AG04450 (cell line): ENCODE data around the gene B3GLCT. TPM values are rescaled to one million over a fixed set of nuclear protein-coding genes. Genes with fewer than 3 reads are reported as not detected.
"Not testable (repeated sequence)": the region's sequence is repeated elsewhere in the genome, so short reads cannot be mapped to it uniquely, and the experiment has no call there.

ENCODE experiments used
- CTCF ChIA-PET: fragments of 300-600, 350-600 bp; formaldehyde crosslinking; extraction: SDS; loops from one replicate; lab custom pipeline; 2022; ENCODE audit warnings: antibody characterized with exemption, inconsistent platforms; lab: Charles Lee
- POLR2A ChIA-PET: fragments of 350-600 bp; formaldehyde crosslinking; extraction: SDS; loops from one replicate; lab custom pipeline; 2021; ENCODE audit warnings: antibody characterized with exemption, inconsistent platforms; lab: Yijun Ruan, JAX
- DNase-seq: peaks from one replicate; pipeline ENCODE4 v3.0.0-alpha.2; 2011; ENCODE audit warnings: low read depth, low spot score
- H3K27ac ChIP-seq: one replicate; pipeline ENCODE4 v1.5.1; 2012; ENCODE audit warnings: low read depth, low read length, control low read depth
- H3K27me3 ChIP-seq: one replicate; pipeline ENCODE4 v1.6.0; 2012; ENCODE audit warnings: low read length; ENCODE audit not compliant: control insufficient read depth, insufficient read depth
- H3K4me3 ChIP-seq: 2 replicates; pipeline ENCODE4 v1.5.1; 2011; ENCODE audit warnings: mild to moderate bottlenecking, low read depth, low read length, control low read depth
- H3K9me3 ChIP-seq: 2 replicates; pipeline ENCODE4 v1.5.1; 2012; ENCODE audit warnings: low read length; ENCODE audit not compliant: control insufficient read depth, insufficient read depth
- CTCF ChIP-seq: IDR thresholded peaks from 2 replicates; pipeline ENCODE4 v1.5.1; 2011; ENCODE audit warnings: low read depth, low read length, control low read depth, inconsistent platforms
- polyA plus RNA-seq: library from polyadenylated mRNA; depleted of rRNA; stranded (reverse); fragments of >200 nt; gene quantifications from 2 replicates; pipeline ENCODE4 v1.2.3, GENCODE V29; 2011

Gene B3GLCT
- polyA plus RNA-seq, 1 experiment, result 2.3 TPM

GRCh38 chr13:31334994-31335557 lies 135.3 kb downstream of the B3GLCT start:
- ChIA-PET POLR2A (no interaction called here), CTCF (no interaction called here)
- Histone ChIP-seq H3K9me3 (peaks cover 6% of the 10 kb centered on the region; the same call in 1 of the 2 replicates), H3K27me3 (no peaks in the 10 kb centered on the region), H3K27ac (no peak overlapping the region), H3K4me3 (no peak overlapping the region)
- no peak for DNase-seq
- no peak for TF ChIP-seq CTCF

GRCh38 chr13:31339616-31340015 lies 139.8 kb downstream of the B3GLCT start:
- H3K27ac ChIP-seq, H3K4me3 ChIP-seq, POLR2A ChIA-PET, DNase-seq, CTCF ChIA-PET, H3K9me3 ChIP-seq, H3K27me3 ChIP-seq: not testable (repeated sequence)

- CTCF ChIA-PET, H3K27ac ChIP-seq, H3K9me3 ChIP-seq, H3K27me3 ChIP-seq, DNase-seq, POLR2A ChIA-PET, H3K4me3 ChIP-seq: not testable (repeated sequence)
Observed at GRCh38 chr13:31340848-31341247, 141.1 kb downstream of the B3GLCT start.

- CTCF ChIA-PET, result no interaction called here
- Histone ChIP-seq H3K9me3 (no peaks in the 10 kb centered on the region), H3K27ac (no peak overlapping the region), H3K27me3 (peaks cover 3% of the 10 kb centered on the region), H3K4me3 (no peak overlapping the region)
- POLR2A ChIA-PET, result interaction anchor here (0.7 kb wide), 1 partner anchor 1644 kb away, joined by 3 read pairs; no protein-coding TSS in a partner anchor
- DNase-seq, result no peak
- no peak for TF ChIP-seq CTCF
Observed at GRCh38 chr13:31346891-31347290, 147.1 kb downstream of the B3GLCT start.

GRCh38 chr13:31349156-31349555 lies 149.4 kb downstream of the B3GLCT start:
- DNase-seq, result no peak
- Histone ChIP-seq H3K4me3 (no peak overlapping the region), H3K9me3 (no peaks in the 10 kb centered on the region), H3K27me3 (peaks cover 9% of the 10 kb centered on the region), H3K27ac (no peak overlapping the region)
- ChIA-PET CTCF (no interaction called here), POLR2A (no interaction called here)
- TF ChIP-seq CTCF, result no peak

GRCh38 chr13:31350560-31350959 lies 150.8 kb downstream of the B3GLCT start:
- TF ChIP-seq CTCF, result no peak
- peaks cover 7% of the 10 kb centered on the region for H3K9me3 ChIP-seq
- no peak overlapping the region for H3K4me3 ChIP-seq
- H3K27me3 ChIP-seq, result peaks cover 9% of the 10 kb centered on the region
- no peak overlapping the region for H3K27ac ChIP-seq
- DNase-seq, result no peak
- CTCF ChIA-PET, result no interaction called here
- POLR2A ChIA-PET, result no interaction called here
